A673 (cell line): ENCODE measurements around the gene HOXB1. TPM values are rescaled to one million over a fixed set of nuclear protein-coding genes. Genes with fewer than 3 reads are reported as not detected.

Experiments
- BruUV-seq: library from RNA; stranded (reverse); fragments of 400-500 nt; replicated peaks from 2 replicates; lab custom pipeline; 2021; lab: Mats Ljungman, UMichigan
- CTCF ChIA-PET: fragments of 300-600 bp; sonication (Branson Sonifier 250); formaldehyde crosslinking; loops from one replicate; lab custom pipeline; 2022; ENCODE audit warnings: antibody characterized with exemption; lab: Charles Lee
- POLR2A ChIA-PET: fragments of 300-600 bp; sonication (Branson Sonifier 250); formaldehyde crosslinking; loops from one replicate; lab custom pipeline; 2022; ENCODE audit warnings: antibody characterized with exemption; ENCODE audit not compliant: low non-redundant PET; lab: Charles Lee
- DNase-seq: peaks from one replicate; pipeline ENCODE4 v3.0.0-alpha.2; 2015; ENCODE audit warnings: low spot score
- H3K27ac ChIP-seq: fragments of 200-600 bp; sonication (generic); 2 replicates; pipeline ENCODE4 v1.5.1; 2016; ENCODE audit warnings: mixed run types, low read depth, mild to moderate bottlenecking, mixed read lengths, antibody characterized with exemption, low read length; ENCODE audit not compliant: poor library complexity, severe bottlenecking
- H3K27me3 ChIP-seq: fragments of 200-600 bp; sonication (generic); replicated peaks from 2 replicates; pipeline ENCODE4 v1.6.1; 2017; ENCODE audit warnings: mixed run types, low read depth, mild to moderate bottlenecking, mixed read lengths, antibody characterized with exemption, low read length; ENCODE audit not compliant: insufficient read depth, poor library complexity
- H3K36me3 ChIP-seq: fragments of 200-600 bp; sonication (generic); 2 replicates; pipeline ENCODE4 v1.6.1; 2016; ENCODE audit warnings: mixed run types, mild to moderate bottlenecking, mixed read lengths, antibody characterized with exemption, low read length; ENCODE audit not compliant: insufficient read depth, poor library complexity, severe bottlenecking
- H3K4me1 ChIP-seq: fragments of 200-600 bp; sonication (generic); 2 replicates; pipeline ENCODE4 v1.6.1; 2017; ENCODE audit warnings: mixed run types, mild to moderate bottlenecking, mixed read lengths, antibody characterized with exemption, low read length; ENCODE audit not compliant: insufficient read depth, poor library complexity, severe bottlenecking
- H3K4me3 ChIP-seq: fragments of 200-600 bp; sonication (generic); 2 replicates; pipeline ENCODE4 v1.5.1; 2016; ENCODE audit warnings: low read depth, mixed run types, mild to moderate bottlenecking, mixed read lengths, low read length; ENCODE audit not compliant: poor library complexity, severe bottlenecking
- H3K9me3 ChIP-seq: fragments of 200-600 bp; sonication (generic); 2 replicates; pipeline ENCODE4 v1.6.1; 2016; ENCODE audit warnings: mixed run types, low read depth, mild to moderate bottlenecking, mixed read lengths, antibody characterized with exemption, low read length; ENCODE audit not compliant: poor library complexity, severe bottlenecking
- CTCF ChIP-seq: fragments of 300-800, 200-600 bp; sonication (generic); conservative IDR thresholded peaks from 2 replicates; pipeline ENCODE4 v1.5.1; 2017; ENCODE audit warnings: low read depth, mild to moderate bottlenecking, antibody characterized with exemption, low read length, moderate library complexity, mixed read lengths
- EZH2 ChIP-seq: fragments of 200-600 bp; sonication (generic); IDR thresholded peaks from 2 replicates; pipeline ENCODE4 v1.6.1; 2017; ENCODE audit warnings: borderline replicate concordance, low read depth, mild to moderate bottlenecking, mixed read lengths, antibody characterized with exemption, low read length; ENCODE audit not compliant: poor library complexity, severe bottlenecking
- intact Hi-C: fragments of 100-400 bp; cut with micrococcal nuclease; formaldehyde crosslinking; loops from one replicate; pipeline ENCODE4 v1.10.0; 2022; ENCODE audit not compliant: unreplicated experiment
- total RNA-seq: library from RNA; stranded (reverse); gene quantifications from 2 replicates; pipeline ENCODE4 v1.2.3, GENCODE V29; 2021

HOXB1 gene
- total RNA-seq, 1 experiment from 2014 or later = not detected

DNA sequence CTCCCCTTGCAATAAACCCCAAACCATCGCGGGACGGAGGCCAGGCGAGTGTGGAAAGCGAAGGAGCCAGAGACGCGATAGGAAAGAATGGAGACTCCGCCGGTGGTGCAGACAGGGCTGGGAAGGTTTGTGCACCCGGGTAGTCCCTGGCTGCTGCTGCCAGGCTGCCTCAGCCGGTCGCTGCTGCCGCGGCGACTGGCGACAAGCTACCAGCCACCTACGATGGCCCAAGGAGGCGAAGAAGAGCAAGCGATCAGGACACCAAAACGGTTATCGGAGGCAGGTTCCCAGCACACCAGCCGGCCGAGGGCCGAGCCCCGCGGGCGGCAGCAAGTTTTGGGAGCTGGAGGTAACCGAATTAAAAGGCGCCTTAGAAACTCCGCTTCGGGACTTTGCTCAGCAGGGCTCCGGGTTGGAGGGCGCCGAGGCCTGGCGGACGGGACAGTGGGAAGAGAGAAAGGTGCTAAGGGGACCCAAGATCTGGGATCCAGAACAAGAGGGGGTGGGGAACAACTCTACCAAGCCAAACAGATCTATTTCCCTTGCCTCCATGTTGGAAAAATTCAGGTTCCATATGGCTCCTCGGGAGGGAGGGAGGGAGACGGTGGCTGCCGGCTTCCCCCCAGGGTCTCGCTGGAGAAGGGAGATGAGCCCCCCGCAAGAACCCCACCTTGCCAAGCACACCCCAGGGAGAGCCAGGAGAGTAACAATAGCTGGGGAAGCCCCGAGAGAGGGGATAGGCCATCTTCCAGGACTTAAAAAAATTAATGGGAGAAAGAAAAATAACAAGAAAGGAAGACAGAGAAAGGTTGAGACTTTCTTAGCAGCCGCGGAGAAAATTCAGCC, 23.8 kb upstream of the HOXB1 start:
- peak; percentile 47 for DNase-seq
- no peaks in the 10 kb centered on the region for H3K9me3 ChIP-seq
- peak overlapping the region; percentile 81 for H3K27ac ChIP-seq
- H3K36me3 ChIP-seq = peaks cover 23% of the 10 kb centered on the region
- ChIA-PET POLR2A (no interaction called here), CTCF (interaction anchor here (0.7 kb wide), 1 partner anchor 32 kb away, joined by 3 read pairs; no protein-coding TSS in a partner anchor)
- TSS peak; percentile 35 for BruUV-seq
- H3K27me3 ChIP-seq = no peaks in the 10 kb centered on the region
- TF ChIP-seq CTCF = no peak
- no peak for TF ChIP-seq EZH2
- peak overlapping the region; percentile 47 for H3K4me3 ChIP-seq
- peaks cover 42% of the 10 kb centered on the region for H3K4me1 ChIP-seq
- intact Hi-C loops = no loop called here

GRCh38 chr17:48553826-48554225, 23.0 kb upstream of the HOXB1 start:
- no TSS peak for BruUV-seq
- intact Hi-C loops = no loop called here
- DNase-seq = no peak
- ChIA-PET POLR2A (no interaction called here), CTCF (no interaction called here)
- no peaks in the 10 kb centered on the region for H3K9me3 ChIP-seq
- TF ChIP-seq EZH2 (no peak), CTCF (no peak)
- peaks cover 28% of the 10 kb centered on the region for H3K36me3 ChIP-seq
- no peaks in the 10 kb centered on the region for H3K27me3 ChIP-seq
- peak overlapping the region; percentile 47 for H3K4me3 ChIP-seq
- H3K27ac ChIP-seq = no peak overlapping the region
- peaks cover 50% of the 10 kb centered on the region for H3K4me1 ChIP-seq

- intact Hi-C loops = no loop called here
Observed at GRCh38 chr17:48553190-48553547, 22.4 kb upstream of the HOXB1 start.

More at GRCh38 chr17:48553190-48553547, 22.4 kb upstream of the HOXB1 start:
- no peaks in the 10 kb centered on the region for H3K27me3 ChIP-seq
- TF ChIP-seq CTCF = no peak
- TF ChIP-seq EZH2 = no peak
- DNase-seq = no peak
- H3K4me1 ChIP-seq = peaks cover 57% of the 10 kb centered on the region
- no peak overlapping the region for H3K27ac ChIP-seq
- H3K36me3 ChIP-seq = peaks cover 28% of the 10 kb centered on the region
- H3K9me3 ChIP-seq = no peaks in the 10 kb centered on the region
- POLR2A ChIA-PET = no interaction called here
- BruUV-seq = no TSS peak
- H3K4me3 ChIP-seq = no peak overlapping the region
- CTCF ChIA-PET = no interaction called here
